HG02938 (cell line): ENCODE results near the gene SALL3.

Source experiments
- ATAC-seq: cut with Tn5 transposase; IDR thresholded peaks from one replicate; pipeline ENCODE4 v1.9.1; 2021; ENCODE audit warnings: mild to moderate bottlenecking, moderate library complexity; ENCODE audit not compliant: unreplicated experiment

The SALL3 gene

DNA sequence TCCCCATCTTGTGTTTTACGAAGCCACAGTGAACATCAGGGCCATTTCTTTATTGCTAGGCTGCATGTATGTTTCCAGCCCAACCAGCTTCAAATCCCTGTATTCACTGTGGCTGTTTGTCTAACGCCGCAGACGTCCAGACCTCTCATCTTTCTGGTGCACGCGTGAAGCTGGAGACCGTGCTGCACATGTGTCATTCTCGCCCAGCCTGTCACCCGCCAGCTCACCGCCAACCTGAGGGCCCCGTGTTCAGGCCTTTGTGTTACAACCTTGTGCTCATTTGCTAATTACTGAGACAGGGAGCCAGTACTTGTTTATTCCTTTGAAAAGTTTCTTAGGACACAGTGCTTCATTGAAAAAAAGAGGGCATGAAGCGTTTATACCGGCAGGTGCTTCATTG is 21.4 kb downstream of the SALL3 start:
- no peak for ATAC-seq

DNA sequence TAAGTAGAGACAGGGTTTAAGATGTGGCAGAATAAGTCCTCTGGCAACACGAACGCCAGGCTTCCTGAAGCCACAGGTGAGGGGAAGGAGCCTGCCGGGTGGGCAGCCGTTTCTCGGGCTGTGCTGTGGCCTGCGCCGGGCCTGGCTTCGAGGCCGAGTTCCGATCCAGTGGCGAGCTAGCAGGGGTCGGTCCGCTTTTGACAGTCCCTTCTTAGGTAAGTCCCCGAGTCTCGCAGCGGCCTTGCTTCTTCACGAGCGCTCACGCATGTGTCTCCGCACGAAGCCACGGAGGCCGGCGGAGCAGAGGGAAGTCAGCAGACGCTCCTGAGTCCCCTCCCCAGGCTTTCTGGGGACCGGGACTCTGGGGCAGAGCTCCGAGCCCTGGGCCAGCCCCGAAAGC is 26.0 kb downstream of the SALL3 start:
- no peak for ATAC-seq

DNA sequence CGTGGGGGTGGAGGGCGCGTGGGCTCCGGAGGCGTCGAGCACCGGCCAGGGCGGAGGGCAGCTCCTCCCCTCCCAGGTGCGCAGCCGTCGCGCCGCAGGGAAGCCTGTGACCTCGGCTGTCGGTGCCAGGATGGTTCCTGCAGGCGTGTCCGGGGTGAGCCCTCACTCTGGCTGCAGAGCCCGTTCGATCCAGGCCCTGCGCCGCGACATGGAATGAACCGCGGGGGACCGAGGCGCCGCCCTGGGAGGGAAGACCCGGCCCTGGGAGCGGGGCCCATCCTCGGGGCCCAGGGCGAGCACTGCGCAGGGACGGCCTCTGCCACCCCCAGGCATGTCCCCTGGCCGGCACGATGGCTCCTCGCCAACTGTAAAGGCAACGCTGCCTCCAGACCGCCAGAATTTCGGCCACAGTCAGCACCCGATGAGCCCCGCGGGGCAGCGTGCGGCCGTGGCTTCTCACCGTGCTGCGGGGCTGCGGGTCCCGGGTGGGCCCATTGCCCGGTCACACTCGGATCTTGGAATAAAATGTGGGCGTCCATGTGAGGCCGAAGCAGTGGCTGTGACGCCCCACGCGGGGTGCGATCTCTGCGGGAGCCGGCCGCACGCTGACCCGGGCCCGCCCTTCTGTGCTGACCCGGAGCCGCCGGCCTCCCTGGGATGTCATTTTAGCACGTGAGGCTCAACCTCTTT is 26.6 kb downstream of the SALL3 start:
- ATAC-seq: no peak

DNA sequence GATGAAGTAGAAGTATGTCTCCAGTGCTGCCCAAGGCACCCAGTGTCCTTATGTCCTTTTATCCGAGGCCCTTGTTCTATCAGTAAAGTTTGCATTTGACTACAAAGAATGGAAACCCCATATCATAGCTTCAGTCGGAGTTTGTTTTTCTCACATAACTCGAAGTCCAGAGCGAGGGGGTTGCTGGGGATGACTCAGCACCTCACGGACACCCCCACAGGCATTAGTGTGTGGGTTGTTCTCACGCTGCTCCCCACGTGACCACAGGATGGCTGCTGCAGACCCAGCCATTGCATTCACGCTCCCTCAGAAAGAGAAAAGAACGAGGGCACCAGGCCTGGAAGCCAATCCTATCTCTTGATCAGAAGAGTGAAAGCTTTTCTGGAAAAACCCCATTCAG is 27.8 kb downstream of the SALL3 start:
- ATAC-seq: no peak

DNA sequence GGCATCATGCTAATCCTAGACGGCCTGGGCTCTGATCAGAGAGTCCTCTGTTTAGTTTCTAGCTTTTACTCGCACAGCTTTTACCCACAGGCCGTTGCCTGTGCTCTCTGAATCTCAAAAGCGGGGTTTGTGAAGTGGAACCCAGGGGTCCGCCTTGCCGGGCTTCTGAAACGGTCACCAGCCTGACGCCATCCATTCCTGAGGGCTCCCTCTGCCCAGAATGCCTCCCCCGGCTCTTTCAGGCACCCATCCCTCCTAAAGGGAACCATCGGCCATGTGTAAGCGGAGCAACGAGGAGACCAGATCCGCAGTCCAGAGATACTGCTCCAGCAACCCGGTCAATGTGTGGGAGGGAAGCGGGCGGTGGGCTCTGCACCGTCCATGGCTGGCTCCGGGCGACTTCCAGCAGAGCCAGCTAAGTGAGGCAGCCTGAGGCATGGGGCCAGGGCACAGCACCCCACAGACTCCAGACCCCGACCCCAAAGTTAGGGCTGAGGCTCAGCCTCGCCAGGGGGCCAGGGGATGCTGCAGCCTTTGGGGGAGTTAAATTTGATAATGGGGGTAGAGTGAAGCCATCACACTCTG is 28.8 kb downstream of the SALL3 start:
- no peak for ATAC-seq

DNA sequence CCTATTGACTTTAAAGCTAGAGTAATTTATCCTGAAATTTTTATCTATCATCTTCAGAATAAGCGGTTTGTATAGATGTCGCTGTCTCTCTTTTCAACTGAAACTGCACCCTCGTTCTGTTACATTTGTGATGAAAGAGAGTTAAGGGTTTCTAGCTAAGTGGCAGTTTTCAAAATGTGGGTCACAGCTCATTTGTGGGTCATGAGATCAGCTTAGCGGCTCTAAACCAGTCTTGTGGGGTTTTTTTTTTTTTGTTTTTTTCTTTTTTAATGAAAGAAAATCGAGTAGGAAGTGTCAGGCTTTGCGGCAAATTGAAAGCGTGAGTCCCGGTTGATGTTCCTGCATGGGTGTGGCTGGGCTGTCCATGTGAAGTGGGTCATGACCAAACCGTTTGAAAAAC is 31.2 kb downstream of the SALL3 start:
- ATAC-seq: no peak

DNA sequence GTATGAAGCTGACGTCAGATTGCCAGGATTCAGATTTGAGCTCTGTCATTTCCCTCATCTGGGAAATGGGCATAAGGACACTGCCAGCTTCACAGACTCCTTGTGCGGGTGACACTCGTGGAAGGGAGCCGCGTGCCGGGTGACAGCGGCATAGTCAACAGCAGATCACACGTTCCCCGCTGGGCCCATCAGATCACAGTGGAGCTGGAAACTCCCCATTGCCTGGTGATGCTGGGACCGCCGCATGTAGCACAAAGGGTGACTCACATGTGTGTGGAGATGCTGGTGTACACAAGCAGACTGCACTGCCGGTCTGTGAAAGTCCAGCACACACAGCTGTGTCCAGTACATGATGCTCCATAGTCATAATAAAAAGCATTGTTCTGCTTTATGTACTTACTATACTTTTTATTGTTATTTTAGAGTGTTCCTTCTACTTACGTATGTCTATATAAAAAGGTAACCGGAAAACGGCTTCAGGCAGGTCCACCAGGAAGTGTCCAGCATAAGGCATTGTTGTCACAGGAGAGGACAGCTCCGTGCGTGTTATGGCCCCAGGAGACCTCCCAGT is 31.8 kb downstream of the SALL3 start:
- ATAC-seq: no peak

DNA sequence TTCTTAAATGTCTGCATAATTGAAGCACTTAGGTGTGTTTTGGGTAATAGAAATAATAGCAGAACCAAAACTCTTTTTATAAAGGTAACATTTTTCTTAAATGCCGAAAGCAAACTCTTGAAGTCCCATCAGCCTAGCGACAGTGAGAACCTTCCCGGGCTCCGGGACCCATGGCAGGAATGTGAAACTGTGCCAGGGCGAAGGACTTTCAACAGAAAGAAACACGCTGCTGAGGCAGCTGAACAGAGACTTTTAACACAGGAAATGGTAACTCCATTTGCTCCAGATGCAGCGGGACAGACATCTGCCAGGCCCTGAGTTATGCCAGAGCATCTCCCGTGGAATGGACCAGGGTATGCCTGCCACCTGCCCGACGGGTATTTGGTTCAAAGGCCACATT is 34.3 kb downstream of the SALL3 start:
- no peak for ATAC-seq

DNA sequence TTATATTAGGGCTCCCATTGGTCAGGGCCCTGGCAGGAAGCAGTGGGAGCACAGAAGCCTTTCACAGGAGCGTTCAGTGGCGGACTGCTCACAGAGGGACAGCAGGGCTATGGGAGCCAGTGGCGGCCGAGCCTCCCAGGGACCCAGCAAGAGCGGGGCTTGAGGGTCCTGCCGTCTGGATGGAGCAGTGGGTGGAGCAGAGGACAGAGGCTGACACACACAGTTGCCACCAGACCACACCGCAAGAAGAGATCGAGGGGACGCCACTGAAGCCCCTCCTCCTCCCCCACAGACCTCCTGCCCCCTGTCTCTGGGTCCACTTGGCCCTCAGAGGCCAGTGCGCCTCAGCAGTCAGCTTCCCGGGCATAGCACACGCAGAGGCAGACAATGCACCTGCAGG is 39.3 kb downstream of the SALL3 start:
- ATAC-seq: no peak

DNA sequence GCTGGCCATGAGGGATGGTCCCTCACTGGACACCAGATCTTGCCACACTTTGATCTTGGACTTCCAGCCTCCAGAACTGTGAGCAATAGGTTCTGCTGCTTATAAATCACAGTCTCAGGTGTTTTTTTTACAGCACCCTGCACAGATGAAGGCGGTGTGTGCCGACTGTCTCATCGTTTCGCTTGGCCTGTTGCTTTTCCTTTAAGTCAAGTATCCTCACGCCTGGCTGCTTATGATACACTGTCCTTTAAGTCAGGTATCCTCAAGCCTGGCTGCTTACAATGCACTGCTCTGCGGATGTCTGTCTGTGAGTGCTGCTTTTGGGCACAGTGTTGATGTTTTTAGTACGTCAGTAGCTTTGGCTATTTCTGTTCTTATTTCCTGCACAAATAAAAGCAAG is 40.3 kb downstream of the SALL3 start:
- no peak for ATAC-seq

DNA sequence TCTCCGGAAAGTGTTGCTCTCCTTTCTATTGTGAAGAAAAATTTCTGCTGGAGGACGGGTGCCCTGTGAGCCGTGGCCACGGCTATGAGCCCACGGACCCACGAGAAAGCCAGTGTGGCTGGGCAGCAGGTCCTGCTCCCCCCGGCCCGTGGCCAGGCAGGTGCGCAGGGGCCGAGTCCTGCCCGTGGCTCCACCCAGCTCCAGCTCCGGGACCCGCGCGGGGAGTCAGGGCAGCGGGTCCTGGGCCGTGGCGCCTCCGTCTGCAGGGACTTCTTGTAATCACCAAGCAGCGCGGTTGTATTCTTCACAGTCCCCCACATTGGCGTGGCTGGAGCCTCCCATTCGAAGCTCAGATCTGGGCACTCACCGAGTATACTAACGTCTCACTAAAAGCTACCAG is 43.0 kb downstream of the SALL3 start:
- ATAC-seq: no peak

DNA sequence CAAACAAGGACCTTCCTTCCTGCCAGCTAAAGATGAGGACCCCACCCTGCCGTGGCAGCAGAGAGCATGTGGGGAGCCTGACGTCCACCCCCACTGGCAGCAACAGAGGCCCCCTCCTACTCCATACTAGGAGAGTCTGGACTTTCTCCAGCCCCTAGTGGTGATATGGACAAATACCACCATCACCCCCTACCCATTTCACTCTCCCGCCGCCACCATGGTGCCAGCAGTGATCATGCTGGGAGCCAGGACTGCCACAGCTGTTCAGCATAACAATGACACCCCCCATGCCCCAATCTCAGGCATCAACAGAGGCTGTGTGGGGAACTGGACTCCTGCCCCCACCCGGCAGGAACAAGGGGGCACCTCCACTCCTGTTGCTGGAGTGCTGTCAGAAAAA is 46.9 kb downstream of the SALL3 start:
- ATAC-seq: no peak

DNA sequence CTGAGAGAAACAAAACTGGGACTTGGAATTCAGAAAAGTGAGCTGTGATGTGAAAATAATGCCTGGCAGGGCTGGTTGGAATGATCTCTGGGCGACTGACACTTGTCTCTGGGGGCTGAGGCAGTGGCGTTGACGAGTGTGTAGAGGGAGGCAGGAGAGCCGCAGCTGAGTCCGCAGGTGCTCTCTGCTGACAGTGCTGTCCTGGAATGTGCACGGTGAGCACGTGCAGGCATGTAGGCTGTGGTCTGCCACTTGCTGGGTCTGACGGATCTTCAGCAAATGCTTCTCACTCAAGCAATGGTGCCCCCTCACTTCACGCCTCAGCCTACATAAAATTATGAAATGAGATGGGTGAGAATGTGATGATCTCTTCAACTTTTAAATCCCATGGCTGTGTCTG is 51.1 kb downstream of the SALL3 start:
- ATAC-seq: no peak

DNA sequence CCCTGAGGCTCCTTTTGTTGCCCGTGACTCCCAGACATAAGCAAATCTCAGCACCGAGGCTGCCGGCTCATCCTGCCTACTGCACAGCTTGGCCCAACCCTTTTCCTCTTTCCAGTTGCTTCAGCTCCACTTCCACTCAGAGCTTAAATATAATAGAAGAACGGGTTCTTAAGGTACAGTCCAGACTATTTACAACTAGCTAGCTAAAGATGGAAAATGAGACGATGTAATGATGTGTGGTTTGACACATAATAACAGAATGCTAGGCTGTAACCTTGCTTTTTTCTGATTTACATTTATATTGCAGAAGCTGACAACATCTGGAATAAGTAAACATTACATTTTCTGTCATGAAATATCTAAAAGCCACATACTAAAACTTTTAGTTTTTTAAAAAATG is 62.7 kb downstream of the SALL3 start:
- ATAC-seq: no peak

DNA sequence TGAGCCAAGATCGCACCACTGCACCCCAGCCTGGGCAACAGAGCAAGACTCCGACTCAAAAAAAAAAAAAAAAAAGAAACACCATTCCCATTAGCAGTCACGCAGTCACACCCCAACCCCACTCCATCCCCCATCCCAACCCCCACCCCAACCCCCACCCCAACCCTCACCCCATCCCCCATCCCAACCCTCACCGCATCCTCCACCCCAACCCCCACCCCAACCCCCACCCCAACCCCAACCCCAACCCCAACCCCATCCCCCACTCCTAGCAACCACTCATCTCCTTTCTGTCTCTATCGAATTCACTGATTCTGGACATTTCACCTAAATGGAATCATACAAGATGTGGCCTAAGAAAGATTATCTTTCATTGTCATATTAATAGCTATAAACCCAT is 63.7 kb downstream of the SALL3 start:
- no peak for ATAC-seq

DNA sequence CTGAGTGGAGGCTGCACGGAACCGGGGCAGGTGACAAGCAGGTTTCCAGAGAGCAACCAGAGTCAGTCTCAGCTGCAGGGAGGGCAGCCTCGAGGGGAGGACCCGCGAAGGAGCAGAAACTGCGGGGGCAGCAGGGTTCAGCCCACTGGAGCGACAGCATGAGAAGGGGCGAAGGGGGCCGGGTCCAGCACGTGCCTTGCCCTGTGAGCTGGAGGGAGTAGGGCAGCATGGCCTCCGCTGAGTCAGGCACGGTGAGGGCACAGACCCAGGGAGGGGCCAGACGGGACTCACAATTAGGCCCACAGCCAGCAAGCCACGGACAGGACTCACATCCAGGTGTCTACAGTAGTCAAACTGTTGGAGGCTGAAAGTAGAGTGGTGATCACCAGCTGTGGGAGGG is 66.9 kb downstream of the SALL3 start:
- no peak for ATAC-seq

DNA sequence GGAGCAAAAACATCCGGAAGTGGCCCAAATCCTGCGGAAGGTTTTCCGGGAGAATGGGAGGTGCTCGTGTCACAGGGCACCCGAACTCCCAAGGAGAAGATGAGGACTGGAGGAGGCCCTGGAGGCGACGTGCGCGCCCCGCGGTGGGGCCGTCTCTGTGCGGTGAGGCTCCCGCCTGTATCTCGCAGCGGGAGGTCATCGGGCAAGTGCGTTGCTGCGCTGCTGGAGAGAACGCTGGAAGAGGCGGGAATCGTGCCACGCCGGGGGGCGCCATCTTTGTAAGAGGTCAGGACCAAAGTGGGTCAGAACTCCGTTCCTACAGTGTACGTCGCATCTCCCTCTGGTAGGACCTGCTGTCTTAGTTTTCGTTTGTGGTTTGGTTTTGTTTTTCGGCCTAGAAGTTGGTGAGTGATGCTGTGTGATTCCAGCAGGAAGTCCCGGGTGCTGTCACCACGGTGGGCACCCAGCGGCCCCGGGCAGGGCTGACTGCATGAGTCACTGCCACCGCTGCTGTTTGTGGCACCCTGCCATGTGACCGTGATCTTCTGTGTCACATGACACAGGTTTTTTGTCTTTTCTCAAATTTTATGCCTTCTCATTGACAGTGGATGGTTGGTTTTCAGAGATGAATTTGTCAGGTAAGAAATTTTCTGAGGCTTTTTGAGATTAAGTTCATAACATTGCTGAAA is 68.1 kb downstream of the SALL3 start:
- ATAC-seq: no peak

DNA sequence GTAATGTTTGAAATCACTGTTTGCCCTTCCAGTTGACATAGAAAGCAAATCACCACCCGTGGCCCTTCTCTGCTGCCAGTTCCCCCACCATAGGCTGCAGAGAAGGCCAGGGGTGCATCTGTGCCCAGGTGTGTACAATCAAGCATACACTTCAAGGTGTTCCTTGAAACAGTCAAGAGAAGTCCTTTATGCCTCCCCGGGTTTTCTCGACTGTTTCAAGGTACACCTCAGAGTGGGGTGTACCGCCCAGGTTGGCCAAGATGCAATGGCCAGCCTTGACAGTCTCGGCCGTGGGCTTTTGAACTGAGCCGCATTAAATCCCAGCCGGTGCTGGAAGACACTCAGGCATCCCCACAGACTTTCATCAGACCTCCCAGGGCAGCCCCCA is 68.6 kb downstream of the SALL3 start:
- ATAC-seq: no peak

DNA sequence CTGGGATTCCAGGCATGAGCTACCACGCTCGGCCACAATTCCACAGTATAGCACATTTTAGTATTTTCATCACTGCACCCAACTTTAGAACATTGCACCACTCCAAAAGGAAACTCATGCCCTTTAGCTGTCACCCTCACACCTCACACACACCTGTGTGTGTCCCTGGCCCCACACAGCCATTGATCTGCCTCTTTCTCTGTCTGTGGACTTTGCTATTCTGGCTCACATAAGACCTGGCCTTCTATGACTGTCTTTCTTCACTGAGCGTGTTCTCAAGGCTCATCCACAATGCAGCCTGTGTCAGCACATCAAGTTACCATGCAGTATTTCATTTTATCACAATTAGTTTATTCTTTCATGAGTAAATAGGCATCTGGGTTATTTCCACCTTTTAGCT is 69.9 kb downstream of the SALL3 start:
- ATAC-seq: no peak
